ENCODE measurements around the gene IGF1R. TPM values are rescaled to one million over a fixed set of nuclear protein-coding genes. Genes with fewer than 3 reads are reported as not detected.

IGF1R gene
- polyA plus RNA-seq, 1 experiment, result 36.2 TPM

GRCh38 chr15:98863983-98864382 is 215.6 kb downstream of the IGF1R start:
- ChIA-PET CTCF (interaction anchor here (0.8 kb wide), 1 partner anchor 41 kb away, joined by 3 read pairs; no protein-coding TSS in a partner anchor), POLR2A (no interaction called here)
- no peak for TF ChIP-seq CTCF (IDR thresholded peaks at IDR 0.05; ENCODE audit: insufficient read depth, low read depth, low read length)
- H3K27me3 ChIP-seq (ENCODE audit: control insufficient read depth, insufficient read depth, low read length), result no peaks in the 10 kb centered on the region
- no peak for DNase-seq (ENCODE audit: low read depth)
- H3K4me3 ChIP-seq (ENCODE audit: low read depth, low read length), result no peak overlapping the region
- H3K36me3 ChIP-seq (ENCODE audit: control insufficient read depth, insufficient read depth, low read length), result no peaks in the 10 kb centered on the region

- ChIA-PET CTCF (interaction anchor here (0.6 to 0.9 kb wide), 2 partner anchors 50 to 362 kb away, joined by 3 to 4 read pairs; no protein-coding TSS in a partner anchor), POLR2A (interaction anchor here (0.5 to 0.9 kb wide), 2 partner anchors 8 to 11 kb away, joined by 3 to 4 read pairs; no protein-coding TSS in a partner anchor)
- peak overlapping the region; percentile 43 for H3K4me3 ChIP-seq (ENCODE audit: low read depth, low read length)
- no peaks in the 10 kb centered on the region for H3K27me3 ChIP-seq (ENCODE audit: control insufficient read depth, insufficient read depth, low read length)
- no peak for DNase-seq (ENCODE audit: low read depth)
- TF ChIP-seq CTCF (IDR thresholded peaks at IDR 0.05; ENCODE audit: insufficient read depth, low read depth, low read length), result no peak
- H3K36me3 ChIP-seq (ENCODE audit: control insufficient read depth, insufficient read depth, low read length), result no peaks in the 10 kb centered on the region
Observed at GRCh38 chr15:98865397-98866339, 217.3 kb downstream of the IGF1R start.

- CTCF ChIA-PET, result interaction anchor here (0.9 to 1.2 kb wide), 3 partner anchors 9 to 49 kb away, joined by 3 read pairs; no protein-coding TSS in a partner anchor
- POLR2A ChIA-PET, result interaction anchor here (0.5 to 0.9 kb wide), 2 partner anchors 9 to 11 kb away, joined by 3 to 4 read pairs; no protein-coding TSS in a partner anchor
- TF ChIP-seq CTCF (IDR thresholded peaks at IDR 0.05; ENCODE audit: insufficient read depth, low read depth, low read length), result no peak
- H3K27me3 ChIP-seq (ENCODE audit: control insufficient read depth, insufficient read depth, low read length), result no peaks in the 10 kb centered on the region
- H3K36me3 ChIP-seq (ENCODE audit: control insufficient read depth, insufficient read depth, low read length), result no peaks in the 10 kb centered on the region
- DNase-seq (ENCODE audit: low read depth), result no peak
- peak overlapping the region; percentile 43 for H3K4me3 ChIP-seq (ENCODE audit: low read depth, low read length)
Observed at GRCh38 chr15:98866511-98866910, 218.2 kb downstream of the IGF1R start.

GRCh38 chr15:98868564-98868963 is 220.2 kb downstream of the IGF1R start:
- CTCF ChIA-PET, result interaction anchor here (1.2 kb wide), 2 partner anchors 12 to 190 kb away, joined by 3 to 5 read pairs; no protein-coding TSS in a partner anchor
- POLR2A ChIA-PET, result no interaction called here
- no peak for TF ChIP-seq CTCF (IDR thresholded peaks at IDR 0.05; ENCODE audit: insufficient read depth, low read depth, low read length)
- Histone ChIP-seq H3K36me3 (ENCODE audit: control insufficient read depth, insufficient read depth, low read length) (no peaks in the 10 kb centered on the region), H3K4me3 (ENCODE audit: low read depth, low read length) (no peak overlapping the region), H3K27me3 (ENCODE audit: control insufficient read depth, insufficient read depth, low read length) (no peaks in the 10 kb centered on the region)
- no peak for DNase-seq (ENCODE audit: low read depth)

- H3K27me3 ChIP-seq (ENCODE audit: control insufficient read depth, insufficient read depth, low read length), result no peaks in the 10 kb centered on the region
- H3K36me3 ChIP-seq (ENCODE audit: control insufficient read depth, insufficient read depth, low read length), result no peaks in the 10 kb centered on the region
- ChIA-PET CTCF (interaction anchor here (0.8 kb wide), 1 partner anchor 10 kb away, joined by 4 read pairs; no protein-coding TSS in a partner anchor), POLR2A (no interaction called here)
- DNase-seq (ENCODE audit: low read depth), result no peak
- H3K4me3 ChIP-seq (ENCODE audit: low read depth, low read length), result no peak overlapping the region
- TF ChIP-seq CTCF (IDR thresholded peaks at IDR 0.05; ENCODE audit: insufficient read depth, low read depth, low read length), result no peak
Observed at GRCh38 chr15:98870788-98871187, 222.4 kb downstream of the IGF1R start.
